OCI-M1 (cell line): ENCODE measurements around the gene RPTOR.

Source experiments
- DNase-seq: peaks from one replicate; lab custom pipeline; 2025; lab: John Stamatoyannopoulos, UW

Gene RPTOR

DNA sequence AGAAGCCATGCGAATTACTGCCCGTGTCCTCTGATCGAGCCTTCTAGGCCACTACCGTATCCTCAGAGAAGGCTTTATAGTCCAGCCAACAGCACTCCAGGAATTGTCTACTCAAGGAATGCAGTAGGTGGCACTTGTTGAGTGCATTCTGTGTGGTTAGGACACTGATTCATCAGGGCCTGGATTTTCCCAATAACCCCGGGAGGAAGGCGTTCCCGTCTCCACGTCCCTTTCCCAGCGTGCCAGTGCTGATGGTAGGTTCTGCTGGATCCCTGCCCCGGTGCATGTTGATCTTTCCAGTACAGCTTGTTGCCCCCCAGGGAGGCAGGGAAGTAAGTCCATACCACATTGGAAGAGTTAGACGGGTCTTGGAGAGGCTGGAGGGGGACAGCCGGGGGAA lies 122.2 kb downstream of the RPTOR start:
- no peak for DNase-seq

DNA sequence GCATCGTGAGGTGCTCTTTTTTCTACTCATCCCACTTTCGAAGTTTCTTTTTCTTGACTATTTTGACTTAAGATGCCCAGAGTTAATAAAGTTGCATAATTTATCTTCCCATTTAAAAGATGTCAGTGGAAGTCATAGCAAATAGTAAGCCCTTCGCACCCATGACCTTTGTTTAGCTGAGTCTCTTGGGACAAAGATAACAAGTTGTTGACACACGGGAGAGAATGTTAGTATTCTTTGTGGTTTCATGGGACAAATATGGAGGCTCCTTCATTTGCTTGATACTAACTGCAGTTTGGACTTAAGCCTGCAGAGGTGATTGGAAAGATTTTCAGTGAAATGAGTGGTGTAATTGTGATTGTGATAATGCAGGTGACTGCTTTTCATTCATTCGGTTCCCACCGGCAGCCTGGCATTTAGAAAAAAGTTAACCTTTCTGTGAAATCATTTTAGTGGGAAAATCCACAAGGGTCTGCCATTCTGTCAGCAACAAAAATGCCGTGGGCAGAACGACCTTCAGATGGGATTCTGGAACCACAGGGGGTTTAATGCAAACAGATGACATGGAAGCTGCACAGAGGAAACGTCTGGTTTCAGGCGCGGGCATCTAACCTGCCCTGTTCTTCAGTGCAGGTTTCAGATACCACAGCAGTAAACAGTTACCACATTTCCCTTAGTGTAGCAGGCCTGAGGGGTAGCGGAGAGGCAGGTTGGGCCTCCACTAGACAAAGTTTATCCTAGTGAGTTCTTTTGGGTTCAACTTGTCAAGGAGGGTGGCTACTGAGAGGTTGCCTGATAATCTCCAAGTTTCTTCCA lies 123.0 kb downstream of the RPTOR start:
- DNase-seq, result no peak

- DNase-seq, result no peak
Measured at GRCh38 chr17:80668375-80669148, 123.9 kb downstream of the RPTOR start.

GRCh38 chr17:80671039-80671824 lies 126.6 kb downstream of the RPTOR start:
- no peak for DNase-seq

GRCh38 chr17:80671825-80672110 lies 127.1 kb downstream of the RPTOR start:
- no peak for DNase-seq

GRCh38 chr17:80673152-80673920 lies 128.7 kb downstream of the RPTOR start:
- DNase-seq, result no peak

- DNase-seq, result no peak
Measured at GRCh38 chr17:80675438-80676095, 130.9 kb downstream of the RPTOR start.

DNA sequence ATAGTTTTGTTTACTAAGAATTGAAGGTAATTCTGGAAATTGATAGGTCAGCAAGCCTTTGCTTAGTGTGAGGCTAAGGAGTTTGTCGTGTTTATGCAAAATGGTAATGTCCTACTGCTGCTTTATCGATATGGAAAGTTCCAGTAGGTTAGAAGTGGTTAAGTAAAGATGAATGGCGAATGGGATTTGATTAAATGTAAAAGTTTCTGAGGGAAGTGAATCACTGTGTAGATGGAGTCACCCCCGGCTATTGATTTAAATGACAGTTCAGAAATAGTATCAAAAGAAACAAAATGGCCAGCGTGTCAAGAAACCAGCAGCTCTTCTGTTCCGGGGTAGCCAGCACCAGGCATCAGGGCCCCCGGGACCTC lies 131.4 kb downstream of the RPTOR start:
- DNase-seq, result no peak

GRCh38 chr17:80676564-80676963 lies 131.9 kb downstream of the RPTOR start:
- DNase-seq, result no peak

DNA sequence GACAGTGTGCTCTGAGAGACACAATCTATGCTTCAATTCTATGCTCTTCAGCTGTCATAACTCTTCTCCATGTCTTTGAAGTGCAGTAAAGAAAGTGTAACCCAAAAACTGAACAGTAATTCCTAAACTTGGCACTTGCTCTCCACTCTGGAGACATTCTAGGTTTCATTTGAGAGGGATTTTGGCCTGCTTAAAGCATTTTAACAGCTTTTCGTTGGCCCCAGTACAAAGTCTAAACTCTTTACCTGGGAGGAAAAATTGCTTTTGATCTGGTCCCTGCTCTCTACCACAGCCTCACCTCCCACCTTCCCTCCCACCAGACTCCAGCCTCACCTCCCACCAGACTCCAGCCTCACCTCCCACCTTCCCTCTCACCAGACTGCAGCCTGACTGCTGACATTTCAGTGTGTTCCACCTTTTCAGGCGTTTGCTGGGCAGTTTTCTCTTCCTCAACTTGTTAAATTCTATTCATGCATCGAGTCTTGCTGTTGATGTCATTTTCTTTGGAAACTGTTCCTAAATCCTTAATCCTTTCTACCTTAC lies 132.6 kb downstream of the RPTOR start:
- no peak for DNase-seq

- no peak for DNase-seq
Measured at GRCh38 chr17:80679816-80680215, 135.2 kb downstream of the RPTOR start.

DNA sequence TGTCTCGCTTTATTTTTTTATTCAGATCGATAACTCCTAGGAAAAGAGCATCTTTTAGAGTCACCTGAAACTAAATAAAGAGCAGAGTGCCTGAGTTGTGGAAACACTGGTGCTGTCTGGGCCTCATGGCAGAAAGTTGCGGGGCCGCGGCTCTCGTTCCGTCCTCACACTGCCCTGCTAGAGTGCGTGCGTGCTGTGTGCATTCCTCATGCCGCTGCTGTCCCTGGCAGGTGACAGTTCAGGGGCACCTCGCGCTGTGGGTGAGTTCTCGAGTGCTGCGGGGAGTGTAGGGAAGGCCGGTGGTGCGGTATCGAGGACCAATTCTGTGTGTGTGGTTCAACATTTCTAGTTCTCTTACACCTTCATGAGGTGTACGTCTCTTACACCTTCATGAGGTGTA lies 136.6 kb downstream of the RPTOR start:
- no peak for DNase-seq

- DNase-seq, result no peak
Measured at GRCh38 chr17:80682372-80682771, 137.7 kb downstream of the RPTOR start.

DNA sequence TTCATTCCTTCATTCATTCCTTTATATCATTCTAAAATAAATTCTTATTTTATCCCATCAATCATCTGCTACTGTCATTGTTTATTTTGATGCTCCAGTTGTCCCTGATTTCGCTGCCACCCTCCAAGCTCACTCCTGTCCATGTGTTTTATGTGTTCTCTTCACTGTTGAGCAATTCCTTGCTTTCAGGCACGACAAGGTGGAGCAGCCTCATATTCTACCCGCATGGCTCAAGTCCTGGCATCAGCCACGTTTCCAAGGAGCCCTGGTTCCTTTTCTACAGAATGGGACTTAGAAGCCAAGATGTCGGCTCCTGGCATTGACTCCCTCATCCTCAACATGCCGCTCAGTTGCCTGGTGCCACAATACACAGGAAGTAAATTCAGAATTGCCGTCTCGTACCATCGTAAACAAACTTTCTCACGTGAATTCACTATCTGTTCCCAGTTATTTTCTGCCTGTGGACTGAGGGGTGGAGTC lies 139.0 kb downstream of the RPTOR start:
- DNase-seq, result no peak

DNA sequence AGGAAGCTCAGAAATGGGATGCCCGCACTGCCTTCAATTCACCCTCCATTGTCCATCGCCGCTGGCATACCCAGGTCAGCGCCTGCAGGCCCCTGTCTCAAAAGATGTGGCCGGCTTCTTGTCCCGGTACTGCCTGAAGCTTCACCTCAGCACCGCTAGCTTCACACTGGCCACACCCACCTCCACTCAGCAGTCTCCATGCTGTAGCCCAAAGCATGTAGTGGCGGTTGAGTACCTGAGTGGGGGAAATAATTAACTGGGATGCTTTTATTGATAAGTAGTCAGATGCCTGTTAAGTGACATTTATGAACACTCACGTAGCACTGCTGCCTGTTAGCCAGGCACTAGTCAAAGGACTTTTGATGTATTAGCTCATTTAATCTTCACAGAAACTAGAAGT lies 143.2 kb downstream of the RPTOR start:
- no peak for DNase-seq

GRCh38 chr17:80689129-80689619 lies 144.5 kb downstream of the RPTOR start:
- peak; percentile 91 for DNase-seq

- no peak for DNase-seq
Measured at GRCh38 chr17:80691784-80692183, 147.1 kb downstream of the RPTOR start.

GRCh38 chr17:80692931-80693467 lies 148.4 kb downstream of the RPTOR start:
- DNase-seq, result no peak

DNA sequence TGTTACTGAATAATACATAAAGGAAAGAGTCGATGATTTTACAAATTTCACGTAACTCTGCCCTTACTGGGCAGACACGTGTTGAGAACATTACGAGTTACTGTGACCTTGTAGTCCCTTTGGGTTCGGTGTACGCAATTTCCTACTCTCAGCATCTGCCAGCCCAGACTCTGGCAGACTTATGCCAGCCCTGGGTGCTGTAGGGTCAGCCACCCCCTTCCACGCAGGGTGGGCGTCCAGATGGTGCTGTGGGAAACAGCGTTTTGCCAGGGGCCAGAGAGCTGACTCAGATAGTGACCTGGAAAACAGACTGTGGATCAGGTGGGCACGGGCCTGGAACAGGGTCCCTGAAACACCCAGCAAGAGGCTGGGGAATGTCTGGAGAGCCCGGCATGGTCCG lies 148.9 kb downstream of the RPTOR start:
- no peak for DNase-seq

DNA sequence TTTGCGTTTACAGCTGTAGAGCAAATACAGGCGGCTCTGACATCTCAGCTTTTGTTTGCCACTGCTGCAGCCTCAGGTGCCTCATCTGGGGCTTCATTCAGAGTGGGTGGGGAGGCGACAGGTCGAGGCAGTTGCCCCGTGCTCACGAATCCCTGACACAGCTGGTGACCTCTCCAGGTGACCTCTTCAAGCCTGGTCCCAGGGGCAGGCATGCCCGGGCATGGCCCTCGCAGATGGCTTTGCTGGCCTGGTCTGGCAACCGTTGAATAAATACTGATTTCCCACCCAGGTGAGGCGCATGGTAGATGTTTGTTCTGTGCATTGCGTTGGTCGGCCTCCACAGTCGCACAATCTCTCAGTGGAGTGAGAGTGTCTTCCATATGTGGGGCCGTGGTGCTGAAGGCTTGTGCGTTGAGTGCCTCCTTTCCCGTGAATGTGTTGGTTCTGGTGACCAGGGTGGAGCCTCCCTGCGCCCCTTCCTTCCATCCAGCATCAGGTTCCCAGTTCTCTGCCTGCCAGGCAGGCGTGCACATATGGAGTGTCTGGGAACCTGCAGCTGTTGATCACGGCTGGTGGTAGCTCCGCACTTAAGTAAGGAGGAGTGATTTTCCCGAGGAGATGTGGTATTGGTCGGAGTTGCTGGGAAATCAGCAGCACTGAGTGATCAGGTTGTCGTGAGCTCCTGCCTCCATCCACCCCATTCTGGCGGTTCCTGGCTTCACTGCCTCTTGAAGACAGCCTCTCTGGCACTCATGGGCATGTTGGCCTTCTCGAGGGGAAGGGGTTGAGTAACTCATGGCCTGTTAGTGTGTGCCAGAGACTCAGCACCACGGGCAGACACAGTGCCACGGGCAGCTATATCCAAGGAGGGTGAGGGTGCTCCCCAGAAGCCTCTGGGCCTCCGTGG lies 149.7 kb downstream of the RPTOR start:
- DNase-seq, result no peak
